ENCODE measurements around the gene ARAP2. TPM values are rescaled to one million over a fixed set of nuclear protein-coding genes. Genes with fewer than 3 reads are reported as not detected.

The ARAP2 gene
- total and polyA plus RNA-seq, 7 experiments from 2014 or later = 10.4 to 78.5 (median 43.5) TPM

GRCh38 chr4:36091997-36092396 lies 152.3 kb downstream of the ARAP2 start:
- intact Hi-C loops (cut with micrococcal nuclease) = no loop called here
- DNase-seq (no peak), ATAC-seq (no peak)
- Histone ChIP-seq H3K4me1 (ENCODE audit: control insufficient read depth in 2 of 2, insufficient read depth in 2 of 2, low read length in 2 of 2) (no peaks in the 10 kb centered on the region), H3K36me3 (ENCODE audit: control insufficient read depth in 2 of 3, insufficient read depth in 3 of 3, low read length in 3 of 3) (peaks cover 0 to 13% (median 0%) of the 10 kb centered on the region in 3 experiments), H3K27me3 (ENCODE audit: control insufficient read depth in 2 of 2, insufficient read depth in 2 of 2, low read length in 2 of 2) (no peaks in the 10 kb centered on the region), H3K27ac (ENCODE audit: low read depth, low read length) (no peak overlapping the region), H3K9me3 (ENCODE audit: control insufficient read depth in 2 of 3, low read length in 3 of 3) (no peaks in the 10 kb centered on the region), H3K4me3 (ENCODE audit: low read length) (no peak overlapping the region)
- CTCF ChIA-PET = no interaction called here
- Mint-ChIP-seq H3K27ac (no peak overlapping the region), H3K36me3 (peaks cover 0 to 44% (median 14%) of the 10 kb centered on the region in 5 donors), H3K9me3 (no peaks in the 10 kb centered on the region), H3K4me1 (no peaks in the 10 kb centered on the region), H3K27me3 (no peaks in the 10 kb centered on the region), H3K4me3 (no peak overlapping the region)
- POLR2A ChIA-PET = no interaction called here

DNA sequence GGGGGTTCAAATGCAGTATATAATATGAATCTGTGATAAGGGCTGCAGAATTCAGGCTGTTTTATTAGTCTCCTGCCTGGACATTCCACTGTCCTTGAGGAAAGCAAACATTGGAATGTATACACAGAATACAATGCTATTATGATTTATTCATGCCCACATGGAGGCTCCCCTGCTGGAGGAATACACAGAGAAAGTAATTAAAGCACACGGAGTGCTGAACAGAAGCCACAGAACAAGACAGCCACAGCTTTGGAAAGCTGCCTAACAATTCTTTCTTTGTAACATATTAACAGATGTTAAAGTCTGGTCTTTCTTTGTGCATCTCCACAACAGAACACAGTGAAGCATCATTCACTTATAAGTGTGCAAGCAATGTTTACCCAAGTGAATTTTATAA lies 155.8 kb downstream of the ARAP2 start:
- intact Hi-C loops (cut with micrococcal nuclease) = no loop called here
- no peak overlapping the region for H3K27ac ChIP-seq (ENCODE audit: low read depth, low read length)
- peaks cover 0 to 13% (median 3%) of the 10 kb centered on the region in 3 experiments for H3K36me3 ChIP-seq (ENCODE audit: control insufficient read depth in 2 of 3, insufficient read depth in 3 of 3, low read length in 3 of 3)
- no peak overlapping the region for H3K4me3 ChIP-seq (ENCODE audit: low read length)
- no peaks in the 10 kb centered on the region for H3K4me1 ChIP-seq (ENCODE audit: control insufficient read depth in 2 of 2, insufficient read depth in 2 of 2, low read length in 2 of 2)
- Mint-ChIP-seq H3K4me1 (no peaks in the 10 kb centered on the region), H3K4me3 (no peak overlapping the region), H3K36me3 (peaks cover 0 to 36% (median 15%) of the 10 kb centered on the region in 5 donors), H3K9me3 (no peaks in the 10 kb centered on the region), H3K27ac (peak overlapping the region in 1 of 9 donors; percentile 13), H3K27me3 (no peaks in the 10 kb centered on the region)
- CTCF ChIA-PET = no interaction called here
- ATAC-seq = no peak
- POLR2A ChIA-PET = no interaction called here
- H3K27me3 ChIP-seq (ENCODE audit: control insufficient read depth in 2 of 2, insufficient read depth in 2 of 2, low read length in 2 of 2) = no peaks in the 10 kb centered on the region
- DNase-seq = no peak
- no peaks in the 10 kb centered on the region for H3K9me3 ChIP-seq (ENCODE audit: control insufficient read depth in 2 of 3, low read length in 3 of 3)

DNA sequence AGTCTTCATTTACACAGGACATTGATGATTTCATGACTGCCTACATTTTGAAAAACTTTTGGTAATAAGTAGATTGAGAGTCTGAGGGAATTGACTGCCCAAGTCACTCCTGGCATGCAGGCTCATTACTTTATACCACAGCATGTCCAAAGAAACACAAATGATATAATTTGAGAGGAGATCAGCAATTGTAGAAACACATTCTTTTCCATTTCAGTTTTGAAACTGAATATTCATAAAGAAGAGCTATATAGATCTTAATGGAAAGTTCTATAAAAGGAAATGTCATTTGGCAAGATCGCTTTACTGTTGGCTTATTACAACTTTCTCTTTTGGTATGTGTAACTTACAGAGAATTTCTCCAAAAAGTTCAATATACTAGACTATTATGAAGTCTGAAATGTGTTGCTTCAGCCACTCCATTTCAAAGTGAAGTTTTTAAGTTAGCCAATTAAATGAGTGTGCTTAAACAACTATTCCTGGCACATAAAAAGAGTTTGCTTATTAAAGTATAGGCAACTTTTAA lies 158.0 kb downstream of the ARAP2 start:
- no peaks in the 10 kb centered on the region for H3K27me3 Mint-ChIP-seq
- intact Hi-C loops (cut with micrococcal nuclease) = no loop called here
- Histone ChIP-seq H3K4me1 (ENCODE audit: control insufficient read depth in 2 of 2, insufficient read depth in 2 of 2, low read length in 2 of 2) (no peaks in the 10 kb centered on the region), H3K4me3 (ENCODE audit: low read length) (no peak overlapping the region), H3K9me3 (ENCODE audit: control insufficient read depth in 2 of 3, low read length in 3 of 3) (no peaks in the 10 kb centered on the region), H3K27ac (ENCODE audit: low read depth, low read length) (no peak overlapping the region), H3K27me3 (ENCODE audit: control insufficient read depth in 2 of 2, insufficient read depth in 2 of 2, low read length in 2 of 2) (no peaks in the 10 kb centered on the region), H3K36me3 (ENCODE audit: control insufficient read depth in 2 of 3, insufficient read depth in 3 of 3, low read length in 3 of 3) (peaks cover 3 to 24% (median 17%) of the 10 kb centered on the region in 3 experiments)
- POLR2A ChIA-PET = no interaction called here
- peaks cover 0 to 24% (median 12%) of the 10 kb centered on the region in 5 donors for H3K36me3 Mint-ChIP-seq
- no peak for DNase-seq
- CTCF ChIA-PET = no interaction called here
- no peaks in the 10 kb centered on the region for H3K4me1 Mint-ChIP-seq
- no peak for ATAC-seq
- H3K4me3 Mint-ChIP-seq = no peak overlapping the region
- H3K9me3 Mint-ChIP-seq = no peaks in the 10 kb centered on the region
- H3K27ac Mint-ChIP-seq = no peak overlapping the region

GRCh38 chr4:36082817-36083216 lies 161.5 kb downstream of the ARAP2 start:
- Mint-ChIP-seq H3K36me3 (peaks cover 0 to 15% (median 10%) of the 10 kb centered on the region in 5 donors), H3K9me3 (no peaks in the 10 kb centered on the region), H3K4me1 (no peaks in the 10 kb centered on the region), H3K4me3 (no peak overlapping the region), H3K27me3 (no peaks in the 10 kb centered on the region), H3K27ac (no peak overlapping the region)
- no peaks in the 10 kb centered on the region for H3K4me1 ChIP-seq (ENCODE audit: control insufficient read depth in 2 of 2, insufficient read depth in 2 of 2, low read length in 2 of 2)
- H3K27ac ChIP-seq (ENCODE audit: low read depth, low read length) = no peak overlapping the region
- ATAC-seq (no peak), DNase-seq (no peak)
- H3K9me3 ChIP-seq (ENCODE audit: control insufficient read depth in 2 of 3, low read length in 3 of 3) = no peaks in the 10 kb centered on the region
- ChIA-PET POLR2A (no interaction called here), CTCF (no interaction called here)
- H3K4me3 ChIP-seq (ENCODE audit: low read length) = no peak overlapping the region
- H3K27me3 ChIP-seq (ENCODE audit: control insufficient read depth in 2 of 2, insufficient read depth in 2 of 2, low read length in 2 of 2) = no peaks in the 10 kb centered on the region
- peaks cover 3 to 35% (median 32%) of the 10 kb centered on the region in 3 experiments for H3K36me3 ChIP-seq (ENCODE audit: control insufficient read depth in 2 of 3, insufficient read depth in 3 of 3, low read length in 3 of 3)
- intact Hi-C loops (cut with micrococcal nuclease) = no loop called here

DNA sequence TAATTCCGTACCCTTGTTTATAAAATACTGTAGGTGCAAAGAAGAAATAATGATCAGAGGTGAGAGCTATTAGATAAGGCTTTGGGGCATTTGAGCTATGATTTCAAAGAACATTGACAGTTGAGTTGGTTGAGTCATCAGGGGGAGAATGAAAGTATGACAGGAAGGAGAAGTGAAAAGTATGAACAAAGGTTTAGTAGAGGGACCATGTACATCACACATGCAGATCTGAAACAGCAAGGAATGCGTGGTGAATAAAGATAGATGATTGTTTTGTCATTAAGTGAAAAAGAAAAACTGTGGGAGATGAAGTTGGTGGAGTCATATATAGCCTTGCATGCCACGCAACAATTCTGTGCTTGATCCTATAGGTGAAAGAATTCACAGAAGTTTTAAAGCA lies 163.1 kb downstream of the ARAP2 start:
- H3K36me3 Mint-ChIP-seq = peaks cover 0 to 13% (median 8%) of the 10 kb centered on the region in 5 donors
- H3K27me3 ChIP-seq (ENCODE audit: control insufficient read depth in 2 of 2, insufficient read depth in 2 of 2, low read length in 2 of 2) = no peaks in the 10 kb centered on the region
- H3K4me3 ChIP-seq (ENCODE audit: low read length) = no peak overlapping the region
- intact Hi-C loops (cut with micrococcal nuclease) = no loop called here
- ChIA-PET POLR2A (no interaction called here), CTCF (no interaction called here)
- no peak overlapping the region for H3K27ac Mint-ChIP-seq
- DNase-seq (no peak), ATAC-seq (no peak)
- no peaks in the 10 kb centered on the region for H3K27me3 Mint-ChIP-seq
- H3K9me3 ChIP-seq (ENCODE audit: control insufficient read depth in 2 of 3, low read length in 3 of 3) = no peaks in the 10 kb centered on the region
- H3K36me3 ChIP-seq (ENCODE audit: control insufficient read depth in 2 of 3, insufficient read depth in 3 of 3, low read length in 3 of 3) = peaks cover 3 to 43% (median 35%) of the 10 kb centered on the region in 3 experiments
- no peak overlapping the region for H3K27ac ChIP-seq (ENCODE audit: low read depth, low read length)
- H3K4me3 Mint-ChIP-seq = no peak overlapping the region
- no peaks in the 10 kb centered on the region for H3K9me3 Mint-ChIP-seq
- H3K4me1 Mint-ChIP-seq = no peaks in the 10 kb centered on the region
- no peaks in the 10 kb centered on the region for H3K4me1 ChIP-seq (ENCODE audit: control insufficient read depth in 2 of 2, insufficient read depth in 2 of 2, low read length in 2 of 2)

DNA sequence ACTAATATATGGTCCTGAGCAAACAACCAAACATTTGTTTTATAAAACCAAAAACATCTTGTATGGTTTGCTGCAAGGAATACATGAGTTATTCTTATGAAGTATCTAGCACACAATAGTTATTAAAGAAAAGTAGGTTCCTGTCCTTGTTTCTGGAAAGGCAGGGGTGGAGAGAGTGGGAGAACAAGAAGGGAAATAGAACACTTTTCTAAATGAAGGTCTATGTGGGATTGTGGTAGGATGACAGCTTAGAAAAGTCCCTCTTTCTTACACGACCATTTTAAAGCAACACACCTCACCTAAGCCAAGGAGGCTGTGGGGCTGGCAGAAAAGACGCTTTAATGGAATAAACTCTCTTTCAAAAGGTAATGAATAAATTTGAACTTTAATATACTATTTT lies 164.6 kb downstream of the ARAP2 start:
- CTCF ChIA-PET = no interaction called here
- H3K36me3 ChIP-seq (ENCODE audit: control insufficient read depth in 2 of 3, insufficient read depth in 3 of 3, low read length in 3 of 3) = peaks cover 3 to 48% (median 40%) of the 10 kb centered on the region in 3 experiments

DNA sequence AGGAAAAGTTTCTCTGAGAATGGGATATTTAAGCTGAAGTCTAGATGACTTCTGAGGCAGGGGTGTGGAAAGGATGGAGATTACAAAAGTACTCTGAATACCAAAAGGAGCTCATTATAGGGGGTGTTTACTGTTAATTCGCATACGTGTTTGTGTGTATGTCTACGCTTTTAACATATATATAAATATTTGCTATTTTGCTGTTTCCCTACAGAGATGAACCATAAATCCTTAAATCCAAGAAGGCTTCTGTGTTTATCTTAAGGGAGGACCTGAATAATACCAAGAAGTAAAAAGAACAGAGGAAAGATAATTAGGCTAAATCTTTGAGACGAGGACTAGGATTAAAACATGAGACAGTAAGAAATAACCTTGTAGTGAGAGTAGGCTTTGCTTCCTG lies 166.0 kb downstream of the ARAP2 start:
- Histone ChIP-seq H3K27ac (ENCODE audit: low read depth, low read length) (no peak overlapping the region), H3K36me3 (ENCODE audit: control insufficient read depth in 2 of 3, insufficient read depth in 3 of 3, low read length in 3 of 3) (peaks cover 3 to 48% (median 35%) of the 10 kb centered on the region in 3 experiments), H3K9me3 (ENCODE audit: control insufficient read depth in 2 of 3, low read length in 3 of 3) (no peaks in the 10 kb centered on the region), H3K4me1 (ENCODE audit: control insufficient read depth in 2 of 2, insufficient read depth in 2 of 2, low read length in 2 of 2) (no peaks in the 10 kb centered on the region), H3K4me3 (ENCODE audit: low read length) (no peak overlapping the region), H3K27me3 (ENCODE audit: control insufficient read depth in 2 of 2, insufficient read depth in 2 of 2, low read length in 2 of 2) (no peaks in the 10 kb centered on the region)
- no peaks in the 10 kb centered on the region for H3K27me3 Mint-ChIP-seq
- ATAC-seq = no peak
- peaks cover 0 to 10% (median 7%) of the 10 kb centered on the region in 5 donors for H3K36me3 Mint-ChIP-seq
- POLR2A ChIA-PET = no interaction called here
- no peak overlapping the region for H3K27ac Mint-ChIP-seq
- H3K9me3 Mint-ChIP-seq = no peaks in the 10 kb centered on the region
- CTCF ChIA-PET = no interaction called here
- no peak overlapping the region for H3K4me3 Mint-ChIP-seq
- intact Hi-C loops (cut with micrococcal nuclease) = no loop called here
- DNase-seq = no peak
- no peaks in the 10 kb centered on the region for H3K4me1 Mint-ChIP-seq

More for the DNA sequence above, 164.6 kb downstream of the ARAP2 start:
- ATAC-seq = no peak
- H3K9me3 ChIP-seq (ENCODE audit: control insufficient read depth in 2 of 3, low read length in 3 of 3) = no peaks in the 10 kb centered on the region
- intact Hi-C loops (cut with micrococcal nuclease) = no loop called here
- H3K4me3 Mint-ChIP-seq = no peak overlapping the region
- no peaks in the 10 kb centered on the region for H3K27me3 Mint-ChIP-seq
- POLR2A ChIA-PET = no interaction called here
- no peak overlapping the region for H3K27ac Mint-ChIP-seq
- no peak for DNase-seq
- no peaks in the 10 kb centered on the region for H3K27me3 ChIP-seq (ENCODE audit: control insufficient read depth in 2 of 2, insufficient read depth in 2 of 2, low read length in 2 of 2)
- H3K4me3 ChIP-seq (ENCODE audit: low read length) = no peak overlapping the region
- no peaks in the 10 kb centered on the region for H3K9me3 Mint-ChIP-seq
- no peak overlapping the region for H3K27ac ChIP-seq (ENCODE audit: low read depth, low read length)
- H3K4me1 Mint-ChIP-seq = no peaks in the 10 kb centered on the region
- no peaks in the 10 kb centered on the region for H3K4me1 ChIP-seq (ENCODE audit: control insufficient read depth in 2 of 2, insufficient read depth in 2 of 2, low read length in 2 of 2)
- H3K36me3 Mint-ChIP-seq = peaks cover 0 to 14% (median 7%) of the 10 kb centered on the region in 5 donors
